BJ (cell line): ENCODE data around the gene YBEY. TPM values are rescaled to one million over a fixed set of nuclear protein-coding genes. Genes with fewer than 3 reads are reported as not detected.

ENCODE experiments used
- CTCF ChIA-PET: fragments of 350-600 bp; formaldehyde crosslinking; extraction: SDS; loops from one replicate; lab custom pipeline; 2021; ENCODE audit warnings: antibody characterized with exemption, inconsistent platforms; lab: Yijun Ruan, JAX
- POLR2A ChIA-PET: fragments of 300-600 bp; sonication (Branson Sonifier 250); formaldehyde crosslinking; extraction: SDS; loops from one replicate; lab custom pipeline; 2021; ENCODE audit warnings: antibody characterized with exemption; lab: Charles Lee
- DNase-seq: peaks from one replicate; pipeline ENCODE4 v3.0.0-alpha.2; 2011; ENCODE audit warnings: low read depth
- H3K27me3 ChIP-seq: 2 replicates; pipeline ENCODE4 v1.6.0; 2011; ENCODE audit warnings: low read length; ENCODE audit not compliant: control insufficient read depth, insufficient read depth
- H3K36me3 ChIP-seq: 2 replicates; pipeline ENCODE4 v1.5.1; 2011; ENCODE audit warnings: low read length; ENCODE audit not compliant: control insufficient read depth, insufficient read depth
- H3K4me3 ChIP-seq: 2 replicates; pipeline ENCODE4 v1.5.1; 2011; ENCODE audit warnings: low read depth, mild to moderate bottlenecking, control low read depth, low read length
- polyA plus RNA-seq: library from polyadenylated mRNA; depleted of rRNA; stranded (reverse); fragments of >200 nt; gene quantifications from 2 replicates; pipeline ENCODE4 v1.2.3, GENCODE V29; 2011
- TF ChIP-seq, protein P1 (sequence below): IDR thresholded peaks from 2 replicates; pipeline ENCODE4 v1.5.1; 2011; ENCODE audit warnings: low read depth, mild to moderate bottlenecking, control low read depth, inconsistent platforms, low read length, moderate library complexity; ENCODE audit not compliant: insufficient read depth

YBEY gene
- polyA plus RNA-seq, 1 experiment, result 15.8 TPM

DNA sequence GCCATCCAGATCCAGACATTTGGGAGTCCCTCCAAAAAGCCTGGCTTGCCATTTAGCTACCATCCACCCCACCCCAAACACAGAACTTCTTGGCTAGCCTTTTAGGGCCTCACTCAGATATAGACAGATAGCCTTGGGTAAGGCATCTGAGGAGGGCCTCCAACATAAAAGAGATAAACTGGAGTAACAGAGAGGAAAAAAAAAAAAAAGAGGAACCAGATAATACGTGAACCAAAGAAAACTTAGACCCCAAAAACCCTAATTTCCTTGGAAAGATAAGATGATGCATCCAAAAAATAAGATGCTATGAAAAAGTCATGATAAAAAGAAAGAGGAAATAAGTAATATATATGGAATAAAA is 37.7 kb upstream of the YBEY start:
- Histone ChIP-seq H3K4me3 (no peak overlapping the region), H3K27me3 (no peaks in the 10 kb centered on the region), H3K36me3 (peaks cover 37% of the 10 kb centered on the region)
- ChIA-PET CTCF (no interaction called here), POLR2A (no interaction called here)
- DNase-seq, result no peak
- TF ChIP-seq, protein P1, sequence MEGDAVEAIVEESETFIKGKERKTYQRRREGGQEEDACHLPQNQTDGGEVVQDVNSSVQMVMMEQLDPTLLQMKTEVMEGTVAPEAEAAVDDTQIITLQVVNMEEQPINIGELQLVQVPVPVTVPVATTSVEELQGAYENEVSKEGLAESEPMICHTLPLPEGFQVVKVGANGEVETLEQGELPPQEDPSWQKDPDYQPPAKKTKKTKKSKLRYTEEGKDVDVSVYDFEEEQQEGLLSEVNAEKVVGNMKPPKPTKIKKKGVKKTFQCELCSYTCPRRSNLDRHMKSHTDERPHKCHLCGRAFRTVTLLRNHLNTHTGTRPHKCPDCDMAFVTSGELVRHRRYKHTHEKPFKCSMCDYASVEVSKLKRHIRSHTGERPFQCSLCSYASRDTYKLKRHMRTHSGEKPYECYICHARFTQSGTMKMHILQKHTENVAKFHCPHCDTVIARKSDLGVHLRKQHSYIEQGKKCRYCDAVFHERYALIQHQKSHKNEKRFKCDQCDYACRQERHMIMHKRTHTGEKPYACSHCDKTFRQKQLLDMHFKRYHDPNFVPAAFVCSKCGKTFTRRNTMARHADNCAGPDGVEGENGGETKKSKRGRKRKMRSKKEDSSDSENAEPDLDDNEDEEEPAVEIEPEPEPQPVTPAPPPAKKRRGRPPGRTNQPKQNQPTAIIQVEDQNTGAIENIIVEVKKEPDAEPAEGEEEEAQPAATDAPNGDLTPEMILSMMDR, result no peak

DNA sequence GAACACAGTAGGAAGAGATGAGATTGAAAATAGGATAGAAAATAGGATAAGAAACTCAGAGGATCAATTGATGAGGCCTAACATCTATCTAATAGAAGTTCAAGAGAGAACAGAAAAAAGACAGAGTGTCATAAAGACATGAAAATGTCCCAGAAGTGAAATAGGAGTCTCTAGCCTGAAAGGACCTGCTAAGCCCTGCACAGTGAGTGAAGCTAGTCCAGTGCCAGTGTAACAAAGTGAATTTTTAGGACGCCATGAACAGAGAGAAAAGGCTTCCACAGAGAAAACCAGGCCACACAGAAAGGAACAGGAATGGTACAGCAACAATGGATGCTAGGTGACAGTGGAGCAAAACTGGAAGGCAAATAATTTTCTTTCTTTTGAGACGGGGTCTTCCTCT is 37.3 kb upstream of the YBEY start:
- CTCF ChIA-PET, result interaction anchor here (0.7 to 1.1 kb wide), 2 partner anchors 11 to 249 kb away, joined by 3 to 4 read pairs; no protein-coding TSS in a partner anchor
- no peak overlapping the region for H3K4me3 ChIP-seq
- POLR2A ChIA-PET, result no interaction called here
- DNase-seq, result no peak
- H3K27me3 ChIP-seq, result no peaks in the 10 kb centered on the region
- peaks cover 36% of the 10 kb centered on the region for H3K36me3 ChIP-seq
- TF ChIP-seq, protein P1, result no peak

DNA sequence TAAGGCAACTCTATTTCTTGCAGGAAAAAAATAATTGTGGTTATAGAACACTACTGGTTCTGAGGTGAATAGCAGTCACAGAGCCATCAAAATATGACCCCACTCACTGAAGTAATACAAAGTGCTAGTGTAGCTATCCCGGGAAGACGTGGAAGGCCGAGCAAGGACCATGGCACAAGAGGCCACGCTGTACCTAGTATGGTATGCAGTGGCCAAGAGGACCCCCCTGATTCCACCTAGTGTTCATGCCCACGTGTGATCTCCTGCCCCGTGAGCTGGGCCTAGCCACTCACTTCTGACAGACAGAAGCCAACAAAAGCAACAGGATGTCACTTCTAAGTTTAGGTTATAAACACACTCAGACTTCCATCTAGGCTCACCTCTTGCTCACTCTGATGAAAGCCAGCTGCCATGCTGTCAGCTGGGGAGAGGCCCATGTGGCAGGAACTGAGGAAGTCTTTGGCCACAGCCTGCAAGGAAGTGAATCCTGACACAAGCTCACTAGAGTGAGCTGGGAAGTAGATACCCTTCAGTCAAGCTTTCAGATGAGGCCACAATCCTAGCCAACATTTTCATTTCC is 35.9 kb upstream of the YBEY start:
- POLR2A ChIA-PET, result no interaction called here
- Histone ChIP-seq H3K4me3 (no peak overlapping the region), H3K36me3 (peaks cover 33% of the 10 kb centered on the region), H3K27me3 (no peaks in the 10 kb centered on the region)
- no peak for DNase-seq
- CTCF ChIA-PET, result interaction anchor here (0.7 to 1.4 kb wide), 3 partner anchors 9 to 97 kb away, joined by 3 to 4 read pairs (median 3); no protein-coding TSS in a partner anchor
- TF ChIP-seq, protein P1, result no peak

DNA sequence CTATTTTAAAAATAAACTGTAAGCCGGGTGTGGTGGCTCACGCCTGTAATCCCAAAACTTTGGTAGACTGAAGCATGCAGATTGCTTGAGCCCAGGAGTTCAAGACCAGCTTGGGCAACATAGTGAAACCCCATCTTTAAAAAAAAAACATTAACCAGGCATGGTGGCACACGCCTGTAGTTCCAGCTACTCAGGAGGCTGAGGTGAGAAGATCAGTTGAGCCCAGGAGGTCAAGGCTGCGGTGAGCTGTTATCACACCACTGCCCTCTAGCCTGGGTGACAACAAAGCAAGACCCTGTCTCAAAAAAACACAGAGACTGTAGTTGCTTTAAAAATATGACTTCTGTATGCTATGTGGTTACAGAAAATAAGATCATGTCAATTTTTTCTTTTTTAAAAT is 33.3 kb upstream of the YBEY start:
- DNase-seq, result no peak
- TF ChIP-seq, protein P1, result no peak
- ChIA-PET CTCF (no interaction called here), POLR2A (no interaction called here)
- H3K27me3 ChIP-seq, result no peaks in the 10 kb centered on the region
- no peak overlapping the region for H3K4me3 ChIP-seq
- peaks cover 40% of the 10 kb centered on the region for H3K36me3 ChIP-seq

DNA sequence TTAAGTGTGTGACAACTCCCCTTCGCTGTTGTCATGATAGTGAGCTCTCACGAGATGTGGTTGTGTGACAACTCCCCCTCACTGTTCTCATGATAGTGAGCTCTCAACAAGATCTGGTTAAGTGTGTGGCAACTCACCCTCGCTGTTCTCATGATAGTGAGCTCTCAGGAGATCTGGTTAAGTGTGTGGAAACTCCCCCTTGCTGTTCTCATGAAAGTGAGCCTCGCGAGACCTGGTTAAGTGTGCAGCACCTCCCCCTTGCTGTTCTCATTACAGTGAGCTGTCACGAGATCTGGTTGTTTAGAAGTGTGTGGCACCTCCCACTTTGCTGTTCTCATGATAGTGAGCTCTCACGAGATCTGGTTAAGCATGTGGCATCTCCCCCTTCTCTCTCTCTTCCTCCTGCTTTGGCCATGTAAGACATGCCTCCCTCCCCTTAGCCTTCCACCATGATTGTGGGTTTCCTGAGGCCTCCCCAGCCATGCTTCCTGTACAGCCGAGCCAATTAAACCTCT is 32.5 kb upstream of the YBEY start:
- H3K27me3 ChIP-seq, result no peaks in the 10 kb centered on the region
- ChIA-PET CTCF (interaction anchor here (1.2 kb wide), 1 partner anchor 8 kb away, joined by 4 read pairs; no protein-coding TSS in a partner anchor), POLR2A (no interaction called here)
- DNase-seq, result no peak
- H3K4me3 ChIP-seq, result no peak overlapping the region
- H3K36me3 ChIP-seq, result peaks cover 39% of the 10 kb centered on the region
- TF ChIP-seq, protein P1, result no peak
